GM10266 (cell line): ENCODE results near the gene FYTTD1.
A peak's percentile ranks its signal among the peaks of the same experiment; 100 is the strongest.

Experiments
- DNase-seq: peaks from one replicate; pipeline ENCODE4 v3.0.0; 2012; ENCODE audit errors: extremely low spot score
- CTCF ChIP-seq: IDR thresholded peaks from 2 replicates; pipeline ENCODE4 v1.5.1; 2012; ENCODE audit warnings: mild to moderate bottlenecking, low read depth; ENCODE audit not compliant: control insufficient read depth, insufficient read depth; ENCODE audit errors: missing control alignments

FYTTD1 gene

GRCh38 chr3:197742787-197743186, 6.9 kb upstream of the FYTTD1 start:
- TF ChIP-seq CTCF: no peak
- DNase-seq: no peak

GRCh38 chr3:197746209-197746608, 3.5 kb upstream of the FYTTD1 start:
- DNase-seq: no peak
- no peak for TF ChIP-seq CTCF

DNA sequence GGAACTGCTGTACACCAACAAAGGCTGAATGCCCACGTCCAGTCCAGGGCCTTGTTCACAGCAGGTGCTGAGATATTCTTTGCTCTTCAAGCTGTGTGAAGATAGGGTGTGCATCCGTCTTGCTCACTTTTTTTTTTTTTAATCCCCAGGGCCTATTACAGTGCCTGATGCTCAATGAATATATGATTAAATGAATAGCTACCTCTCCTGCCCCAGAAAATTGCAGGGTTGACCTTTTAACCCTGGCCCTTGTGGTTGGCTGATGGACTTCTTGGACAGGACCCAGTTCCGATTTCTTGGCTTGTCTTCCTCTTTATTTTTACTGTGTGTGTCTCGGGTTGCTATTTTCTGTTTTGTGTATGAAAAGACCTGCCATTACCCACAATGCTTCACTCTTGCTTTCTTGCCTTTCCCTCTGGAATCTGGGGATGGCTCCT, 2.9 kb upstream of the FYTTD1 start:
- DNase-seq: no peak
- TF ChIP-seq CTCF: no peak

GRCh38 chr3:197748597-197749314, 927 bp upstream of the FYTTD1 start:
- DNase-seq: peak; percentile 20
- no peak for TF ChIP-seq CTCF

- no peak for TF ChIP-seq CTCF
- peak; percentile 81 for DNase-seq
These were observed 425 bp upstream of the FYTTD1 start for GRCh38 chr3:197749315-197749600.

- DNase-seq: peak; percentile 88
These were observed 731 bp downstream of the FYTTD1 start for GRCh38 chr3:197750396-197750831.

More at GRCh38 chr3:197750396-197750831, 731 bp downstream of the FYTTD1 start:
- TF ChIP-seq CTCF: peak; percentile 21
